GM06990 (cell line): ENCODE data around the gene PTPRT.

Experiments
- DNase-seq: peaks from one replicate; pipeline ENCODE4 v3.0.0-alpha.2; 2011; ENCODE audit not compliant: insufficient read length; ENCODE audit errors: extremely low read depth
- H3K27me3 ChIP-seq: replicated peaks from 2 replicates; pipeline ENCODE4 v1.6.0; 2011; ENCODE audit warnings: low read length; ENCODE audit not compliant: control insufficient read depth, insufficient read depth
- H3K36me3 ChIP-seq: 2 replicates; pipeline ENCODE4 v1.5.1; 2011; ENCODE audit warnings: low read length; ENCODE audit not compliant: control insufficient read depth, insufficient read depth
- H3K4me3 ChIP-seq: replicated peaks from 2 replicates; pipeline ENCODE4 v1.5.1; 2011; ENCODE audit warnings: low read depth, mild to moderate bottlenecking, control low read depth, low read length
- CTCF ChIP-seq: IDR thresholded peaks from 2 replicates; pipeline ENCODE4 v1.5.1; 2011; ENCODE audit warnings: low read length, control low read depth, mild to moderate bottlenecking, inconsistent platforms; ENCODE audit not compliant: insufficient read depth, poor library complexity, severe bottlenecking

PTPRT gene

GRCh38 chr20:42099101-42099500 lies 1090.6 kb downstream of the PTPRT start:
- Histone ChIP-seq H3K4me3 (no peak overlapping the region), H3K27me3 (no peaks in the 10 kb centered on the region; the same call in 1 of the 2 replicates), H3K36me3 (no peaks in the 10 kb centered on the region)
- no peak for TF ChIP-seq CTCF
- DNase-seq: no peak

- no peak for TF ChIP-seq CTCF
- no peaks in the 10 kb centered on the region for H3K36me3 ChIP-seq
- DNase-seq: no peak
- no peaks in the 10 kb centered on the region; the same call in 1 of the 2 replicates for H3K27me3 ChIP-seq
- H3K4me3 ChIP-seq: no peak overlapping the region
Measured at GRCh38 chr20:42098418-42098817, 1091.3 kb downstream of the PTPRT start.

- Histone ChIP-seq H3K27me3 (no peaks in the 10 kb centered on the region; the same call in 1 of the 2 replicates), H3K36me3 (no peaks in the 10 kb centered on the region), H3K4me3 (no peak overlapping the region)
- no peak for TF ChIP-seq CTCF
- no peak for DNase-seq
Measured at GRCh38 chr20:42097741-42098140, 1092.0 kb downstream of the PTPRT start.

- Histone ChIP-seq H3K27me3 (no peaks in the 10 kb centered on the region; the same call in 1 of the 2 replicates), H3K36me3 (no peaks in the 10 kb centered on the region), H3K4me3 (no peak overlapping the region)
- no peak for TF ChIP-seq CTCF
- DNase-seq: no peak
Measured at GRCh38 chr20:42095221-42095620, 1094.5 kb downstream of the PTPRT start.

- H3K4me3 ChIP-seq: no peak overlapping the region
- no peak for TF ChIP-seq CTCF
- DNase-seq: no peak
Measured at GRCh38 chr20:42093542-42094440, 1095.9 kb downstream of the PTPRT start.

More at GRCh38 chr20:42093542-42094440, 1095.9 kb downstream of the PTPRT start:
- Histone ChIP-seq H3K36me3 (no peaks in the 10 kb centered on the region), H3K27me3 (no peaks in the 10 kb centered on the region; the same call in 1 of the 2 replicates)
